ENCODE measurements around the gene S1PR1.

The S1PR1 gene

DNA sequence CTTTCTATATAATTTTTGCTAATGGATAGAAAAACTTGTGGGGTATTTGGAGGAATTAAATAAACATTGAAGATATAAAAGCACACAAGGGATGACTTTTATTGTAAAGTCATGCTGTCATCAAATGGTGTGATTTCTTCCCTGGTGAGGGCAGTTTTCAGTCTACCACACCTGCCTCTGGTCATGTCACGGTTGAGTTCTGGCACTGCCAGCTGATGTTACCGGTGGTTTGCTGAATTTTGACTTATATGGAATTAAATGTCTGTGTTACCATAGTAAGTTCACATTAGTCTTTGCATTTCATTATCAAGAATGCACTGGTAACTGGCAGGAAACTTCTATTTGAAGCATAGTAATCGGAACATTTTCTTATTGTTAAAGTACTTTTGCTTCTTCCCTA lies 13.4 kb downstream of the S1PR1 start:
- Mint-ChIP-seq H3K36me3 (ENCODE audit: low read depth) (no peaks in the 10 kb centered on the region), H3K9me3 (no peaks in the 10 kb centered on the region), H3K4me3 (no peak overlapping the region), H3K27me3 (no peaks in the 10 kb centered on the region), H3K27ac (no peak overlapping the region), H3K4me1 (ENCODE audit: low read depth) (peaks cover 65% of the 10 kb centered on the region)

DNA sequence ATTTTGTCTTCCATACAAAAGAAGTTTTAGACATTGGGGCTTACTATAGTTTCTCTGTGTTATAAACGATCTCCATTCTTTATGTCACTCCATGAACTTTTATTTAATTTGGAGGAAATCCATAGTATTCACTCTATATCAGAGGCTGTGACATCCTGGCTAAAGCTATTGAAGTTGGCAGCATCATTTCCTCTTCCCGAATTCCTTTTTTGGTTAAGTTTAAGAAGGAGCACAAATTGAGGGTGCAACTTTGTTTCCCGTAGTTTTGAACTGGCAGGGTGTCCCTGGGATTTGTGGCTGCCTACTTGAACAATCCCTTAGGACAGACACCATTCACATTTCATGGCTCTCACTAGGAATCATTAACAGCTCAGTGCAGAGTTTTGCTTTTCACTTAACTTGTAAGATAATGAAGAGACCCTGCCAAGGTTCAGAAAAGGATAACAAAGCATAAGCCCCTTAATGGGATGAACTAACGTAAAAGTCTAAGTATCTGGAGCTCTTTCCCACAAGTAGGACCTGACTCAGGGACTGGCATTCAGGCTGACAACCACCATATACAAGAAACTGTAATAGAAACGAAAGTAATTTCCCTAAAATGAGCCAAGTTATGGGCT lies 13.9 kb downstream of the S1PR1 start:
- no peaks in the 10 kb centered on the region for H3K36me3 Mint-ChIP-seq (ENCODE audit: low read depth)
- H3K9me3 Mint-ChIP-seq: no peaks in the 10 kb centered on the region
- no peaks in the 10 kb centered on the region for H3K27me3 Mint-ChIP-seq
- peak overlapping the region; percentile 43 for H3K27ac Mint-ChIP-seq
- H3K4me1 Mint-ChIP-seq (ENCODE audit: low read depth): peaks cover 61% of the 10 kb centered on the region
- peak overlapping the region; percentile 19 for H3K4me3 Mint-ChIP-seq

DNA sequence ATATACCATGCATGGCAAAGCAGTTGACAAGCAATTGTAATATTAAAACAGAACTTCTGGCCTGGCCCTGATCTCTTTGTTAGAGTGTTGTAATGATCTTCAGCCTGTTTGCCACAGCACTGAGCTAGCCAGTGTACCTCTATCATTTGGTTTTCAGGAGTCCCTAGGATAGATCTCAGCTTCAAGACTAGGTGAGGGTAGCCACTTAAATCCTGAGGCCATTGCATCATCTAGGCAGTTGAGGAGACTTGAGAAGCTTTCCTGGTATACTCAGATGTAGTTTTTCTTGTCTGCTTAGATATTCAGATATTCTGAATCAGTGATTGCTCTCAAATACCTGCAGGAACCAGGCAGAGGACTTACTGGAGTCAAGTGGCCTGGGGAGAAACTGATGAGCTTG lies 14.7 kb downstream of the S1PR1 start:
- H3K27ac Mint-ChIP-seq: no peak overlapping the region
- no peak overlapping the region for H3K4me3 Mint-ChIP-seq
- H3K4me1 Mint-ChIP-seq (ENCODE audit: low read depth): peaks cover 56% of the 10 kb centered on the region
- no peaks in the 10 kb centered on the region for H3K9me3 Mint-ChIP-seq
- no peaks in the 10 kb centered on the region for H3K27me3 Mint-ChIP-seq
- no peaks in the 10 kb centered on the region for H3K36me3 Mint-ChIP-seq (ENCODE audit: low read depth)

DNA sequence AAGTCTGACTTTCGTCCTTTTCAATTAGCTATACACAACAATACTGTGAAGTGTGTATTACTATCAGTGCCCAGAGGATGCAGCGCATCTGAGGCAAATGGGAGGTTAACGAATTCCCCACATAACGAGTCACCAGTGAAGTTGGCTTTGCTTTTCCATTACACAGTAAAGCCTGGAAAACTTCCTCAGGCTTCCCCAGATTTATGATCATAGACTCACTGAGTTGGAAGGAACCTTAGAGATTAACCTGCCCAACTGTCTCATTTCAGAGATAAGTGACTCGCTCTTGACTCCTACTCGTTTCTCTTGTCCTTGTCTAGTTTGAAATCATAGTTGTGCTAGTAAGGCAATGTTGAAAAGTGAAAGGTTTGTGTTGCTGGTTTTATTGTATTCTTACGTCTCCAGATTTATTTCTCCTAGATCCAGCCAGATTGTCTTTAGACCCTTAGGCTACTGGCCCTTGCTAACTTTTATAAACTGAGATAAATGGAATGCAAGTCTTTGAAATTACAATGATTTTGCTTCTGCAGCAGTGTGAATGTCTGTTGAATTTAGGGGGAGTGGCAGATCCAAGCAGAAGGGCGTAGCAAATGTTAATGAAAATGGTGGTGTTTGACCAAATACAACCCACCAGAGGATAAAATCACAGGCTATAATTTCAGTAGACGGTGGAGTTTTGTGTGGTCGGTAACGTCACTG lies 17.3 kb downstream of the S1PR1 start:
- Mint-ChIP-seq H3K36me3 (ENCODE audit: low read depth) (no peaks in the 10 kb centered on the region), H3K27me3 (no peaks in the 10 kb centered on the region), H3K9me3 (no peaks in the 10 kb centered on the region), H3K27ac (peak overlapping the region; percentile 4), H3K4me1 (ENCODE audit: low read depth) (peaks cover 66% of the 10 kb centered on the region), H3K4me3 (no peak overlapping the region)

DNA sequence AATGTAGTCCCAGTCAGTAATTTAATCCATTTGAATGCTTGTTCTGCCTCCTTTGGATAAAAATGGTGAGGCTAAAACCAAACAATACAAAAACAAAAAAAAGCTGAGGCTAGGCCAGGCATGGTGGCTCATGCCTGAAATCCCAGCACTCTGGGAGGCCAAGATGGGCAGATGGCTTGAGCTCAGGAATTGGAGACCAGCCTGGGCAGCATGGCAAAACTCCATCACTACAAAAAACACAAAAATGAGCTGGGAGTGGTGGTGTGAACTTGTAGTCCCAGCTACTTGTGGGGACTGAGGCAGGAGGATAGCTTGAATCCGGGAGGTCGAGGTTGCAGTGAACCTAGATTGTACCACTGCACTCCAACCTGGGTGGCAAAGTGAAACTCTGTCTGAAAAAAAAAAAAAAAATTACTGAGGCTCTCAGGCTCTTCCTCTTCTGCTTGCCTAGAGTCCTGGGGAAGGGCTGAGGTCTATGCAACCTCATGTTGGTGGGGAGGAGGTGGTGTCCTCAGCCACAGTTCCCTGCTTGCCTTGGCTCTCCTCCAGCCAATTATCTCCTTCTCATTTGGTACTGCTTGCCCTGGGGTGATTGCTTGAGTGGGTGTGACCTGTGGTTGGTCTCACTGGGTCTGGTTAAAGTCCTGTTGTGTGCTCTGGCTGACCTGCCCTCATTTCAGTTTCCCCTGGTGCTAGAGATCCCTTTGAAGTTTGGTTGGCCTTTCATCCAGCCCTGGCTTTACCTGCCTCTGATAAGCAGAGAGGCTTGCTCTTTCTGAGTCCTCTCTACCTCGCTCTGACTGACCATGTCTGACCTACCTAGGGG lies 20.9 kb downstream of the S1PR1 start:
- no peak overlapping the region for H3K4me3 Mint-ChIP-seq
- no peaks in the 10 kb centered on the region for H3K9me3 Mint-ChIP-seq
- no peaks in the 10 kb centered on the region for H3K27me3 Mint-ChIP-seq
- H3K4me1 Mint-ChIP-seq (ENCODE audit: low read depth): peaks cover 77% of the 10 kb centered on the region
- peak overlapping the region; percentile 32 for H3K27ac Mint-ChIP-seq
- no peaks in the 10 kb centered on the region for H3K36me3 Mint-ChIP-seq (ENCODE audit: low read depth)

DNA sequence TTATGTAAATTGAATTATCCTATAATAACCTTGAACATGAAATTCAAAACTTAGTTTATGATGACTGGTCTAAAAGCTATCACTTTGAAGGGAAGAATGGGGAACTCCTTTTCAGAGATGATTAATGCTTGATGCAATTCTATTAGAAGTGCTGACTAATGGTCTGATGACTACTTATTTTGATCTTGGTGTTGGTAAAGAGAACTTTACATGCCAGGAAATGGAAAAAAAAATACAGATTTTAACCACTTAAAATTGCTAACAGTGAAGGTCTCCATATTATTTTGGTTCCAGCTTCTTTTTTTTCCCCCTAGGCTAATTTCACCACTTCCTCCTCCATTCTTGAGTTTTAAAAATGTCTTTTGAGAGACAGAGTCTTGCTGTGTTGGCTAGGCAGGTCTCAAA lies 22.9 kb downstream of the S1PR1 start:
- no peaks in the 10 kb centered on the region for H3K36me3 Mint-ChIP-seq (ENCODE audit: low read depth)
- H3K27me3 Mint-ChIP-seq: no peaks in the 10 kb centered on the region
- H3K4me3 Mint-ChIP-seq: peak overlapping the region; percentile 49
- H3K4me1 Mint-ChIP-seq (ENCODE audit: low read depth): peaks cover 77% of the 10 kb centered on the region
- no peaks in the 10 kb centered on the region for H3K9me3 Mint-ChIP-seq
- peak overlapping the region; percentile 92 for H3K27ac Mint-ChIP-seq

DNA sequence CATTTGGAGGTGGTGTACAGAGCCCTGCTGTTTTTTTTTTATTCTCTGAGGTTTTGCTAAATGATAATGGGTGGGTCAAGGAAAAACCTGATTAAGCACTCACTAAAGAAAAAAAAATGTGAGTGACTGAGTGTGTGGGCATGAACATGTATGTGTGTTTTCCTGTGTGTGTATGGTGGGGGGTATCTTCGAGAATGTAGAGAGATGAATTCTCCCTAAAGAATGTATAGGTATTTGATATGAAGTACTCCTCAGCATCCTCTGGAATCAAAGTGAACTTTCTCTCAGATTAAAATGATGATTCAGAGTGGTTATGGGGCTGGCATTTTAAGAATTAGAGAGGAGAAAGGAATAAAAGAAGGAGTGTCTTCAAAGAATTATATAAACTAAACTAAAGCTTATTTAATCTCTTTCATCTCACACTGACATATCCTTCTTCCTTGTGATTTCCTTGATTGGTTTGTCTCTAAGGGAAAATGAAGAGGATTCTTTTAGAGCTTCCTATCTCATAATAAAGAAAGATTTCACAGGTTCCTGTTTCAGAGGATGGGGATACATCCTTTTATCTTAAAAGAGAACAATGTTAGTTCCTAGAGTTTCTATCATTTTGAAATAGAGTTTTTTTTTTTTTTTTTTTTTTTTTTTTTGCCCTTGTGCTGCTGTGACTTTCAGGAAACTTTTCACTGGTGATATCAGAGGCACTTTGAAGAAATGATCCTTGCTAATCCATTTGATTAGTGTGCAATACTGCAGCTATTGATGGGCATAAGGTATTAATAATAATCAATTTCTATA lies 23.9 kb downstream of the S1PR1 start:
- Mint-ChIP-seq H3K27ac (peak overlapping the region; percentile 92), H3K4me1 (ENCODE audit: low read depth) (peaks cover 81% of the 10 kb centered on the region), H3K36me3 (ENCODE audit: low read depth) (no peaks in the 10 kb centered on the region), H3K4me3 (peak overlapping the region; percentile 54), H3K9me3 (no peaks in the 10 kb centered on the region), H3K27me3 (no peaks in the 10 kb centered on the region)

DNA sequence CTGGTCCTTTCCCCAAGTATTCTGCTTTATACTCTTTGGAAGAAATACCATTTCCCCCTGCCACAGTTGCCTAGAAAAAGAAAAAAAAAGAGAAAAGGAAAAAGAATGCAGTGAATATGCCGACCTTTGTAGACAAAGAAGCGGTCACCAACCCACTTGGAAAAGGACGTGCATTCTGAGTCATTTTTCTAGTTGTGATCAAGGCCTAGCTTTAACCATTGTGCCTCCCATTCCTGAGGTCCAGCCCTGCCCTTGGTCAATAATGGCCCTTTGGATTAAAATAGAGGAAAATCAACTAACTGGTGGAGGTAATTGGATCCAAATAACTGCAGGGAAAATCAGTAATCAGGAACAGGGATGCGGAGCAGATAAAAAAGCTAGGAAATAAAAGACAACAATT lies 24.8 kb downstream of the S1PR1 start:
- Mint-ChIP-seq H3K4me1 (ENCODE audit: low read depth) (peaks cover 83% of the 10 kb centered on the region), H3K4me3 (peak overlapping the region; percentile 50), H3K9me3 (no peaks in the 10 kb centered on the region), H3K27ac (peak overlapping the region; percentile 80), H3K27me3 (no peaks in the 10 kb centered on the region), H3K36me3 (ENCODE audit: low read depth) (no peaks in the 10 kb centered on the region)

DNA sequence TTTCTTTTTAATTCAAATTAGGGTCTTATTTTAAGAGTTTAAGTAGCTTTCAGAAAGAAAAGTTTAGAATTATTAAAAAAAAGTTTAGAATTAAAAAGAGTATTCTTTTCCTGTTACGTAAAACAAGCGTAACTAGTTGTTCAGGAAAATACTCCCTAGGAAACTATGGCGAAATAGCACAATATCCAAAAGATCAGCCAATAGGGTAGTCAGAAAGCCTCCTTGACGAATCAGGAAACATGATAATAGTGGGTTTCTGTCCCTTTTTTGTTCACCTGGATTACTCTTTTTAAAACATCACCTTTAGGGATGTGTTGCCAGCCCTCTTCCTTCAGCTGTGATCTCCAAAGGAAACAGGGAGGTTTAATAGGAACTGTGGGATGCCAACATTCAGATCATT lies 25.2 kb downstream of the S1PR1 start:
- peak overlapping the region; percentile 65 for H3K27ac Mint-ChIP-seq
- H3K9me3 Mint-ChIP-seq: no peaks in the 10 kb centered on the region
- H3K4me1 Mint-ChIP-seq (ENCODE audit: low read depth): peaks cover 85% of the 10 kb centered on the region
- H3K4me3 Mint-ChIP-seq: peak overlapping the region; percentile 62
- no peaks in the 10 kb centered on the region for H3K27me3 Mint-ChIP-seq
- H3K36me3 Mint-ChIP-seq (ENCODE audit: low read depth): no peaks in the 10 kb centered on the region

DNA sequence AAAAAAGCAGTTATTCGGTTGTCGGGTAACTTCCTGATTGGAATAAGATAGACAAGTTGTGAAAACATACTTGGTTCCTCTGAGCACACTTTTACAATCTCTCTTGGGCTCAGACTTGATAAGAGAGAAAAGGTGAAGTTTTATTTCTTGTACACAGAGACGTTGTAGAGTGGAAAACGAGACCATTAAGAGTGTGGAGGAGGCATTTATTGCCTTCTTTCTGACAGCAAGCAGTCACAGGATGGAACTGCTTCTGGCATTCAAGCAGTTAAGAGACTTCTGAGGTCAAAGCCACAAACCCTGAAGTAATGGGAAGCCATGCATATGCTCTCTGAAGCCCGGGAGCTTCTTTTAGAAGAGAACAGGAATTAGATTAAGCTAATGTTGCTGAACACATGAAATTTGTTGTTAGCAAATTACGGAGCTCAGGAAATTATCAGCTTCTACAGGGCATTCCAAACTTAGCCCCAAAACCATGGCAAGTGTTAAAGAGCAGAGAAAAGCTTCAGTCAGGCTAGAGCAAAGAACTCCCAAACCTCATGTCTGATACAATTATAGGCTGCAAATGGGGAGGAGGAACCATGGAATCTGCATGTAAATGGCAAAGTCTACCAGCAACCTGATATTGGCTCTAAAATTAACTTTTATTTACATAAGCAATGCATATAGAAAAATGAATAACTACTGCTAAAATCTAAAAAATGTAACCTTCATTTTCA lies 26.0 kb downstream of the S1PR1 start:
- Mint-ChIP-seq H3K4me3 (peak overlapping the region; percentile 62), H3K4me1 (ENCODE audit: low read depth) (peaks cover 85% of the 10 kb centered on the region), H3K9me3 (no peaks in the 10 kb centered on the region), H3K27ac (peak overlapping the region; percentile 65), H3K36me3 (ENCODE audit: low read depth) (no peaks in the 10 kb centered on the region), H3K27me3 (no peaks in the 10 kb centered on the region)

DNA sequence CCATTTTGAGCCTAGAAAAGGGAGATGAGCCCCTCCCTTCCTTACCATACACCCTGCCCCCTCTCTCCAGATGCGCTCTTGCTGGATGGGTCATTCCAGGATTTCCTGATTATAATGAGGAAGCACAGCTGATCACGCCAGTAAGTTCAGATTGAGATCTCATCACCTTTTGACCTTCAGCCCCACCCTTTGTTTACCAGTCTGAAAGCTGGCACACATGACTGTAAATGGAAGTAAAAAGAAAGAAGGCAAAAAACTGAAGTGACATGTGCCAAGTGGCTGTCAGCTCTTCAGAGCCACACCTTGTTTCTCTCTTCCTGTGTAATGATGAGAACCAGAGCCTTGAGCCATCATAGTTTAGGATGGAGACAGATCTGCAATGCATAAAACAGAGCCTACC lies 27.9 kb downstream of the S1PR1 start:
- Mint-ChIP-seq H3K36me3 (ENCODE audit: low read depth) (no peaks in the 10 kb centered on the region), H3K27me3 (no peaks in the 10 kb centered on the region), H3K27ac (peak overlapping the region; percentile 23), H3K9me3 (no peaks in the 10 kb centered on the region), H3K4me3 (peak overlapping the region; percentile 14), H3K4me1 (ENCODE audit: low read depth) (peaks cover 75% of the 10 kb centered on the region)

DNA sequence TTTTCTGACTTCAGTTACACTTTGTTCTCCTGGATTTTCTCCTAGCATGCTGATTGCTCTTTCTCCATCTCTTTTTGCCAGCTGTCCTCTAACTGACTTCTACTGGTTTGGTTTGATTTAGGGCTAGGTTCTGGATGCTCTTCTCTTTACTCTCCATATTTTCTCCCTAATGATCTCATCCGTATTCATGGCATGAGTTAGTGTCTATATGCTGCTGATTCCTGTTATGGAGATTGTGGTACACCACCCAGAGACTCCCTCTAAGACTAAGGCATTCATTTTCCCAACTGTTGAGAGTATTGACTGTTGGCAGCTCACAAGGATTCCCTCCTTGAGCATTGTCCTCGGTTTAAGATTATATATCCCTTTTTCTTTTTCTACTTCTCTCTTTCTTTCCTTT lies 28.9 kb downstream of the S1PR1 start:
- no peak overlapping the region for H3K27ac Mint-ChIP-seq
- H3K9me3 Mint-ChIP-seq: no peaks in the 10 kb centered on the region
- peaks cover 65% of the 10 kb centered on the region for H3K4me1 Mint-ChIP-seq (ENCODE audit: low read depth)
- H3K4me3 Mint-ChIP-seq: no peak overlapping the region
- no peaks in the 10 kb centered on the region for H3K36me3 Mint-ChIP-seq (ENCODE audit: low read depth)
- H3K27me3 Mint-ChIP-seq: no peaks in the 10 kb centered on the region

DNA sequence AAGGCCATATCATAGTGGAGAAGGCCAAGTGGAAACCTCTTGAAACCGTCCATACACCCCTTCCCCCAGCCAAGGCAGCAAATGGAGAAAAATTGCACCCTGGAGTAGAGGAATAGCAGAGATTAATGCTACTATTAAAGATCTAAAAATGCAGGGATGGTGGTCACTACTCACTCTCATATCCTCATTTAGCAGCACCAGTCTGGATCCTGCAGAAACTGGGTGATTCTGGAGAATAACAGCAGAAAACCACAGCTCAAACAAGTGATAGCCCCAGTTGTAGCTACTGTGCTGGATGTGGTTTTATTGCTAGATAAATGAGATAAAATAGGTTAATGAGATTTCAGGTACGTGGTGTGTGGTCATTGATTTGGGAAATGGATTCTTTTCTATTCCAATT lies 30.3 kb downstream of the S1PR1 start:
- no peaks in the 10 kb centered on the region for H3K36me3 Mint-ChIP-seq (ENCODE audit: low read depth)
- H3K27ac Mint-ChIP-seq: no peak overlapping the region

DNA sequence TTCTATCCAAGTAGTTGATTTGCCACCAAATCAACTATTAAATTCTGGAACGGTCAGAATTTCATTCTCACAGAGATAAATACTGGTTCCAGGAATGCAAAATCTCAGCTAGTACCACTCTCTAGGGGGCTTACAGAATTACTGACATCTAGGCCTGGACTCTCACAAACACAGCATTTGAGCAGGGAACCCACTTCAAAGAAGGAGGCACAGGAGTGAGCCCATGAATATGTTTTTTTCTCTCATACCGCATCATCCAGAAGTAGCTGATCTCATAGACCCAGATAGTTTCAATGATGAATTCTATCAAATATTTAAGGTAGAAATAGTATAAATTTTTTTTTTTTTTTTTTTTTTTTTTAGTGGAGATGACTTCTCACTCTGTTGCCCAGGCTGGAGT lies 32.1 kb downstream of the S1PR1 start:
- no peaks in the 10 kb centered on the region for H3K27me3 Mint-ChIP-seq
- no peaks in the 10 kb centered on the region for H3K36me3 Mint-ChIP-seq (ENCODE audit: low read depth)
- H3K4me1 Mint-ChIP-seq (ENCODE audit: low read depth): peaks cover 42% of the 10 kb centered on the region
- no peaks in the 10 kb centered on the region for H3K9me3 Mint-ChIP-seq
- H3K4me3 Mint-ChIP-seq: no peak overlapping the region
- no peak overlapping the region for H3K27ac Mint-ChIP-seq

More for the DNA sequence above, 30.3 kb downstream of the S1PR1 start:
- peaks cover 53% of the 10 kb centered on the region for H3K4me1 Mint-ChIP-seq (ENCODE audit: low read depth)
- no peaks in the 10 kb centered on the region for H3K9me3 Mint-ChIP-seq
- H3K4me3 Mint-ChIP-seq: no peak overlapping the region
- H3K27me3 Mint-ChIP-seq: no peaks in the 10 kb centered on the region

Measured in stimulated activated naive CD8-positive, alpha-beta T cell treated with anti-CD3 and anti-CD28 coated beads, Interleukin-15, Interleukin-2, amounts not matched to agents 100 ng/mL and 50 ng/mL, for 24 hours (primary cell).